Activated CD4-positive, alpha-beta T cell treated with anti-CD3 and anti-CD28 coated beads, Interleukin-2, Interleukin-4, amounts not matched to agents 100 ng/mL and 50 ng/mL, durations not matched to agents 16 hours and 8 hours (primary cell): ENCODE measurements around the gene CASKIN1.
"Not testable (repeated sequence)": the region's sequence is repeated elsewhere in the genome, so short reads cannot be mapped to it uniquely, and the experiment has no call there.

ENCODE experiments used
- DNase-seq: peaks from one replicate; pipeline ENCODE4 v3.0.0-alpha.2; 2020; ENCODE audit warnings: low spot score

Gene CASKIN1

DNA sequence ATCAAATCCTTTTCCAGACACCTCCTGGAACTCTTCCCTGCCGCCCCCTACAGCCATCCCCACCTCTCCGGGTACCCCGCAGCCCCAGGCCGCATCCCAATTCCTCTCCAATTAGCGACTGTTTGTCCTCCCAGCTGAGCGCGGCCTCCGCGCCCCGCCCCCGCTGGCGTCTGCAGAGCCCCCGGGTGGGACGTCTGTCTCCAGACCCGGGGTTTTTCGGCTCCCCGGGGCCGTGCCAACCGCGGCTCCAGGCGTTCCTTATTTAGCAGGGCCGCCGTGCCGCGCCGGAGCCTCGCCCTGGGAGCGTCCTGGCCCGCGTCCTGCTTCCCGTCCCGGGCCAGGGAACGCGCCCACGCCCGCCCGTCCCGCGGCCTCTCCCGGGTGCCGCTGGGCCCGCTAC lies 61.3 kb downstream of the CASKIN1 start:
- not testable (repeated sequence) for DNase-seq

DNA sequence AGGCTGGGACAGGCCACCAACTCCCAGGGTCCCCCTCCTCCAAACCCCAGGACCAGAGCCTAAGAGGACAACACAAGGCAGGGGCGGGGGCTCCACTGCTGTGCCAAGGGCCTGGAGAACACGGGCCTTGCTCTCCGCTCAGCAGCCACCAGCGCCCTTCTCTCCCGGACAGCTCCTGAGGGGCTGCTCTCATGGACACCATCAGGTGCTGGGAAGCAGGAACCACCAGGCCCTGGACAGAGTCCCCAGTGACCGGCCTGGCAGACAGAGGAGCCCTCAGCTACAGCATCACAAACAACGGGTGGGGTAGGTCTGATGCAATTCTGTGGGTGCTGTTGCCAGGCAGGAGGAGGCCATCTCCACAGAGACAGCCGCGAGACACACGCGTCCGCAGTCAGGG lies 62.6 kb downstream of the CASKIN1 start:
- not testable (repeated sequence) for DNase-seq

DNA sequence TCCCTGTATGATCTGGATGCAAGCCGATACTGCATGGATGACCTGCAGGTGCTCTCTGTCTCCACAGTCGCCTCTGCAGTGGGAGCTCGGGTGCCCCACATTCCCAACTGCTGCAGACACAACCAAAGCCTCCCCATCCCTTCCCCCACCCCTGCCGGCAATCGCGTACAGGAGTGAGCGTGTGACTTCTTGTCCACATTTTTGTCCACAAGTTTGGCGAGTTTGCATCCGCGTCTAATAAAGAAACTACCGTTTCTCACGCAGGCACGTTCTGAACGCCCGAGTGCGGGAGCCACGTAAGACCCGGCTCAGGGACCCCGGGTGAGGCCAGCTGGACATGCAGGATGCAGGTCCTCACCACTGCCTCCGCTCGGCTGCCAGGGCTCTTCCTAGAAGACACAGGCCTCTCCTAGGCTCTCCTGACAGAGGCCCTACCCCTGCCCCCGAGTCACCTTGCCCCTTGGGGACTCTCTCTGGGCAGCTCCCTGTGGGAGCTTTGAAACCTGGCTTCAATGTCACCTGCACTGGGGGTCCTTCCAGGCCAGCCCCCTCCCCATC lies 66.4 kb downstream of the CASKIN1 start:
- not testable (repeated sequence) for DNase-seq

DNA sequence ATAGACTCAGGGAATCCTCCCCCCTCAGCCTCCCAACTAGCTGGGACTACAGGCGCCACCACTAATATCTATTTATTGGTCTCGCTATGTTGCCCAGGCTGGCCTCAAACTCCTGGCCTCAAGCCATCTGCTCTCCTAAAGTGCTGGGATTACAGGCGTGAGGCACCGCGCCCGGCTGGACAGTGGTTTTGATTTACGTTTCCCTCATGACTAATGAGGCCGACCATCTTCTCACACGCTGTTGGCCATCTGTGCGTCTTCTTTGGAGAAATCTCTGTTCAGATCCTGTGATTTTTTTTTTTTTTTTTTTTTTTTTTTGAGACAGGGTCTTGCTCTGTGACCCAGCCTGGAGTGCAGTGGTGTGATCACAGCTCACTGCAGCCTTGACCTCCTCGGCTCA lies 67.2 kb downstream of the CASKIN1 start:
- DNase-seq: not testable (repeated sequence)

DNA sequence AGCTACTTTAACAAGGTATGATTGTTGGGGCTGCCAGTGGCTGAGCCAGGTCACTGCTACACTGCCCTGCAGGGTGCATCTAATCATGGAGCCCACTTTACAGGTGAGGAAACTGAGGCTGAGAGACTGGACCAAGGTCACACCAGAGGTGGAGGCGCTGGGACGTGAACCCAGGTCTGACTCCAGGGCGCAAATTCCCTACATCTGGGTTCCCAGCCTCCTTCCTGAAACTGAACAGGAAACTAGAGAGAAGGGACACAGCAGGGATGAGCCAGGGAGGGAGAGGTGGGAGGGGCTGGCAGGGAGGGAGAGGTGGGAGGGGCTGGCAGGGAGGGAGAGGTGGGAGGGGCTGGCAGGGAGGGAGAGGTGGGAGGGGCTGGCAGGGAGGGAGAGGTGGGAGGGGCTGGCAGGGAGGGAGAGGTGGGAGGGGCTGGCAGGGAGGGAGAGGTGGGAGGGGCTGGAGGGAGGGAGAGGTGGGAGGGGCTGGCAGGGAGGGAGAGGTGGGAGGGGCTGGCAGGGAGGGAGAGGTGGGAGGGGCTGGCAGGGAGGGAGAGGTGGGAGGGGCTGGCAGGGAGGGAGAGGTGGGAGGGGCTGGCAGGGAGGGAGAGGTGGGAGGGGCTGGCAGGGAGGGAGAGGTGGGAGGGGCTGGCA lies 68.7 kb downstream of the CASKIN1 start:
- peak; percentile 41 for DNase-seq
